ENCODE data around the gene GPR3. TPM values are rescaled to one million over a fixed set of nuclear protein-coding genes. Genes with fewer than 3 reads are reported as not detected.
"Not testable (repeated sequence)": the region's sequence is repeated elsewhere in the genome, so short reads cannot be mapped to it uniquely, and the experiment has no call there.

Gene GPR3
- total and polyA plus RNA-seq, 8 donors, result 0.18 to 0.43 (median 0.27) TPM; not detected in 4

DNA sequence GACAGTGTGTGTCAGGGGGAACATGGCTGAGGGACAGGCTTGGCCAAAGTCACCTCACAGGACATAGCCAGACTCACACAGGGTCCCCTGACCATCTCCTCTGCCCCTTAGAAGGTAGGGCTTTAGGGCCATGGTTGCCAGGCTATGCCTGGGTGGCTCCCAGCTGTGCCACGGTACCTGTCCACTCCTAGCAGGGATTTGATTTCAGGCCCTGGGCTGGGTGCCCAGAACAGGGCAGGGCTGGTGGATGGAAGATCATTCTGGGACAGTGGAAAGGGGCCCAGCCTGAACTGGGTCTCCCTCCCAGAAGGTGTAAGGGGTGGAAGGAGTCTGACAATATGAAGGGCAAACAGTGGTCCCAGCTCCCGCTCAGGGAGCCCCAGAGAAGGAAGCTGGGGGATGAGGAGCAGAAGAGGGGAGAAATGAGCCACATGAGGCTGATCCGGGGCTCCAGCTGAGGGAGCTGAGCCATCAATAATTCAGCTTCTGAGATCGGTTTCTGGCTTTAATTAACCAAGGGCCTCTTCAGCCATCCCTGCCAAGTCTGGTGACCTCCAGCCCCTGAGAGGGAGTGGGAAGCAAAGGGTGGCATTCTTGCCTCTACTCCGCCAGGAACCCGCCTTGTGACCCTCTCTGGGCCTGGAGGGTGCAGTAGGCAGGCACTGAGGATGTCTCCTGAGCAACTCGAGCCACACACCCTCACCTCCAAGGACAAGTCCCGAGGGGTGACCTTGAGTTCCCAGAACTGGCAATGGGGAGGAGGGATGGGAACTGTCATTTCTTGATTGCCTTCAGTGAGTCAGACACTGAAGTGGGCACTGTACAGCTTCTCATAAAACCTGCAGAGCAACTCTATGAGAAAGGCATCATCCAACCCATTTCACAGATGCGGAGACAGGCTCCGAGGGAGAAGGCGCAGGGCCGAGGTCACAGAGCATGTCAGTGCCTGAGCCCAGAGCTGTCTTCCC lies 11.4 kb upstream of the GPR3 start:
- 68 to 78% (median 73%) methylated on average over 10 to 12 of the region's 12 CpGs for WGBS, 5 donors
- peak in 1 of 2 donors; percentile 34 for DNase-seq
- H3K4me1 ChIP-seq, result peaks cover 6 to 12% (median 7%) of the 10 kb centered on the region in 4 donors
- H3K4me3 ChIP-seq, result no peak overlapping the region
- peaks cover 0 to 17% (median 5%) of the 10 kb centered on the region in 3 donors for H3K27me3 ChIP-seq
- no peaks in the 10 kb centered on the region for H3K36me3 ChIP-seq
- intact Hi-C loops (cut with DNase I; ENCODE audit: low total_unique reads), result no loop called here
- H3K9me3 ChIP-seq, result no peaks in the 10 kb centered on the region
- TF ChIP-seq POLR2AphosphoS5 (IDR thresholded peaks at IDR 0.05) (no peak), CTCF (IDR thresholded peaks at IDR 0.05) (no peak), POLR2A (IDR thresholded peaks at IDR 0.05) (no peak), EP300 (IDR thresholded peaks at IDR 0.05) (no peak)
- H3K27ac ChIP-seq, result no peak overlapping the region

DNA sequence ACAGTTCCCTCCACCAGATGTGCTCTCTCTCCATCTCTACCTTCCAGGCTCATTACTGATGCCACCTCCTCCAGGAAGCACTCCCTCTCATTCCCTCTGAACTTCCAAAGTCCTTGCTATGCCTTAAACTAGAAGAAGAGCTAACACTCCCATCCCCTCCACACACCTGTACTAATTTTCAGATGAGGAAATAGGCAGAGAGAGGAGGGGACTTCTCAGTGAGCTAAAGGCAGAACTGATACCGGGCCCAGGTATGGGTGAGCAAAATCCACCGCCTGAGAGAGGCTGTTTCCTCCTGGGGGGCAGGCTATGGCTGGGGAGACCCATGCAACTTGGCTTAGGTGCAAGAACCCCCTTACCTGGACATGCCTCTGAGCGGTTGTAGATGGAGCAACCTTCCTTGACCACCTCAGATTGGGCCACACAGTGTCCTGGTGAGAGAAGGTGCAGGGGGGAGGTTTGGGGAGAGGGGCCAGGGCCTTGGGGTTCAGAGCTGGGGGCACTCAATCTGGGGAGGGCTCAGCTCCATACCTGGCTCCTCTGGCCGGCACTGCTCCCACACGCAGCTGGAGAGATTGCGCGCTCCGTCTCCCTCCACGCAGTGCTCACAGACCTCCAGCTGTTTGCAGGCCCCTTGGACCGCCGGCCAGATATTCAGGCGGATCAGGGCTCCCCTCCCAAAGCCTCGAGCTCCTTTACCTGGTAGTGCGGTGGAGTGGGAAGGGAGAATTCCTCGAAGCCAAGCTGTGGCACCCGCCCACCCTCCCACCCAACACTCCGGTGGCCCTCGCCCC lies 10.3 kb upstream of the GPR3 start:
- Histone ChIP-seq H3K36me3 (no peaks in the 10 kb centered on the region), H3K4me1 (peaks cover 6 to 12% (median 7%) of the 10 kb centered on the region in 4 donors), H3K4me3 (no peak overlapping the region), H3K9me3 (no peaks in the 10 kb centered on the region), H3K27me3 (peaks cover 0 to 17% (median 5%) of the 10 kb centered on the region in 3 donors), H3K27ac (no peak overlapping the region)
- intact Hi-C loops (cut with DNase I; ENCODE audit: low total_unique reads), result no loop called here
- 75 to 78% (median 76%) methylated on average over 11 to 18 of the region's 18 CpGs for WGBS, 5 donors
- DNase-seq, result no peak
- TF ChIP-seq CTCF (IDR thresholded peaks at IDR 0.05), result no peak
- no peak for TF ChIP-seq EP300 (IDR thresholded peaks at IDR 0.05)

DNA sequence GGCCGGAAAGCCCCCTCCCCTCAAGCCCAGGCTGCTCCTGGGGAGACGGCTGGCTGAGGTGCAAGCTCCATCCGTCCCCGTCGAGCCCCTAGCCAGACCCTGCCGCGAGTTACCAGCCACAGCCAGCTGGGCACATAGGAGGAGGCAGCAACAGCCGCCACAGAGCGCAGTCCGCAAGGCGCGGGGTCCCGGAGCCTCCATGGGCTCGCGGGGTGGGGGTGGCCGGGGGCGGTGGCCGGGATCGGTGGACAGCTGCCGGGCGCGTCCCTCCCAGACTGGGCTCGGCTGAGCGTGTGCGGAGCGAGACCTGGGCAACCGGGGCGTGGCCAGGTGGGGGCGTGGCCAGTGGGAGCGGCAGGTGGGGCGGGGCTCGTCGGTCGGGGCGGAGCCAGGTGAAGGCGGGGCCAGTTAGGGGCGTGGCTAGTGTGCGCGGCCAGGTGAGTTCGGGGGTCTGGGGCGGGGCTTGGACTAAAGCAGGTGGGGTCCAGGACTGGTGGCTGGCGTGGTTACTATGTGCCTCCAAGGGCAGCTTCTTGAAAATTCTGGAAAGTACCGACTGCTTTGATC lies 9.3 kb upstream of the GPR3 start, which contains the start of gene CD164L2:
Gene CD164L2 (minus strand): TSS at position 295 of the 567 bp plus-strand sequence. CDS start 94 bp downstream, at position 201.
- WGBS, 5 donors, result 9 to 26% (median 14%) methylated on average over 7 to 43 of the region's 43 CpGs
- H3K4me1 ChIP-seq, result peaks cover 6 to 12% (median 7%) of the 10 kb centered on the region in 4 donors
- H3K27me3 ChIP-seq, result peaks cover 0 to 17% (median 5%) of the 10 kb centered on the region in 3 donors
- no peaks in the 10 kb centered on the region for H3K36me3 ChIP-seq
- TF ChIP-seq POLR2A (IDR thresholded peaks at IDR 0.05) (no peak), EP300 (IDR thresholded peaks at IDR 0.05) (no peak), POLR2AphosphoS5 (IDR thresholded peaks at IDR 0.05) (no peak), CTCF (IDR thresholded peaks at IDR 0.05) (no peak)
- H3K4me3 ChIP-seq, result peak within 1 kb of the TSS; percentile 14 to 40 (median 28)
- no peak within 1 kb of the TSS for H3K27ac ChIP-seq
- peak; percentile 82 to 85 for DNase-seq
- no peaks in the 10 kb centered on the region for H3K9me3 ChIP-seq
- intact Hi-C loops (cut with DNase I; ENCODE audit: low total_unique reads), result no loop called here

GRCh38 chr1:27383661-27384060 lies 8.8 kb upstream of the GPR3 start:
- intact Hi-C loops (cut with DNase I; ENCODE audit: low total_unique reads), result no loop called here
- DNase-seq, result no peak

GRCh38 chr1:27384797-27385196 lies 7.6 kb upstream of the GPR3 start:
- Histone ChIP-seq H3K4me1 (peaks cover 6 to 12% (median 9%) of the 10 kb centered on the region in 4 donors), H3K27me3 (peaks cover 0 to 17% (median 5%) of the 10 kb centered on the region in 3 donors)
- 82 to 98% (median 93%) methylated on average over 3 of the region's 3 CpGs for WGBS, 5 donors
- H3K9me3 ChIP-seq; H3K27ac ChIP-seq; DNase-seq; H3K36me3 ChIP-seq; H3K4me3 ChIP-seq; intact Hi-C loops (cut with DNase I; ENCODE audit: low total_unique reads): not testable (repeated sequence)

More at GRCh38 chr1:27383661-27384060, 8.8 kb upstream of the GPR3 start:
- TF ChIP-seq CTCF (IDR thresholded peaks at IDR 0.05) (no peak), EP300 (IDR thresholded peaks at IDR 0.05) (no peak), POLR2AphosphoS5 (IDR thresholded peaks at IDR 0.05) (no peak), POLR2A (IDR thresholded peaks at IDR 0.05) (no peak)
- H3K4me1 ChIP-seq, result peaks cover 6 to 12% (median 8%) of the 10 kb centered on the region in 4 donors
- H3K36me3 ChIP-seq, result no peaks in the 10 kb centered on the region
- H3K4me3 ChIP-seq, result no peak overlapping the region
- 84 to 90% (median 86%) methylated on average over 13 of the region's 13 CpGs for WGBS, 5 donors
- H3K9me3 ChIP-seq, result no peaks in the 10 kb centered on the region
- peaks cover 0 to 17% (median 5%) of the 10 kb centered on the region in 3 donors for H3K27me3 ChIP-seq
- H3K27ac ChIP-seq, result no peak overlapping the region

Measured in stomach (tissue), 9 donors.